Measurements from ENCODE around the gene ITM2B. TPM values are rescaled to one million over a fixed set of nuclear protein-coding genes. Genes with fewer than 3 reads are reported as not detected.
A peak's percentile ranks its signal among the peaks of the same experiment; 100 is the strongest.
"Not testable (repeated sequence)": the region's sequence is repeated elsewhere in the genome, so short reads cannot be mapped to it uniquely, and the experiment has no call there.

The ITM2B gene
- polyA plus RNA-seq, 1 donor from 2014 or later: 538 TPM

GRCh38 chr13:48235341-48236135 is 2.5 kb downstream of the ITM2B start:
- Mint-ChIP-seq H3K4me1 (peaks cover 24 to 47% (median 47%) of the 10 kb centered on the region in 3 donors), H3K9me3 (no peaks in the 10 kb centered on the region), H3K4me3 (peak overlapping the region; percentile 77 to 94 (median 82)), H3K27ac (peak overlapping the region; percentile 11 to 91 (median 85)), H3K36me3 (peaks cover 2% of the 10 kb centered on the region), H3K27me3 (peaks cover 1% of the 10 kb centered on the region)

- peaks cover 2% of the 10 kb centered on the region for H3K36me3 Mint-ChIP-seq
- H3K9me3 Mint-ChIP-seq: no peaks in the 10 kb centered on the region
- H3K27ac Mint-ChIP-seq: peak overlapping the region; percentile 5 to 70 (median 68)
Observed at GRCh38 chr13:48236528-48237353, 3.7 kb downstream of the ITM2B start.

DNA sequence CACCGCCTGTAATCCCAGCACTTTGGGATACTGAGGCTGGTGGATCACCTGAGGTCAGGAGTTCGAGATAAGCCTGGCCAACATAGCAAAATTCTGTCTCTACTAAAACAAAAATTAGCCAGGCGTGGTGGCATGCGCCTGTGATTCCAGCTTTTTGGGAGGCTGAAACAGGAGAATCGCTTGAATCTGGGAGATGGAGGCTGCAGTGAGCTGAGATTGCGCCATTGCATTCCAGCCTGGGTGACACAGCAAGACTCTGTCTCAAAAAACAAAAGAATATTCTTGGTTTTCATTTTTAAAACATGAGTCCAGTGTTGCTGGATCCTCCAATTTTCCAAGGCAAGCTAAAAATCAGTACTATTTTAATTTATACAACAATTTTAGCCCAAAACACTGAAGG is 6.4 kb downstream of the ITM2B start:
- H3K4me1 Mint-ChIP-seq: peaks cover 19 to 52% (median 51%) of the 10 kb centered on the region in 3 donors
- not testable (repeated sequence) for H3K27ac Mint-ChIP-seq, H3K4me3 Mint-ChIP-seq

More at GRCh38 chr13:48236528-48237353, 3.7 kb downstream of the ITM2B start:
- peaks cover 24 to 51% (median 49%) of the 10 kb centered on the region in 3 donors for H3K4me1 Mint-ChIP-seq
- no peaks in the 10 kb centered on the region for H3K27me3 Mint-ChIP-seq
- H3K4me3 Mint-ChIP-seq: peak overlapping the region in 3 of 4 donors; percentile 21 to 94 (median 78)

GRCh38 chr13:48241651-48242050 is 8.6 kb downstream of the ITM2B start:
- no peaks in the 10 kb centered on the region for H3K9me3 Mint-ChIP-seq
- H3K27me3 Mint-ChIP-seq: no peaks in the 10 kb centered on the region
- H3K27ac Mint-ChIP-seq: no peak overlapping the region
- H3K4me1 Mint-ChIP-seq: peaks cover 12 to 39% (median 38%) of the 10 kb centered on the region in 3 donors
- H3K36me3 Mint-ChIP-seq: peaks cover 2% of the 10 kb centered on the region
- no peak overlapping the region for H3K4me3 Mint-ChIP-seq

More for the DNA sequence above, 6.4 kb downstream of the ITM2B start:
- not testable (repeated sequence) for H3K9me3 Mint-ChIP-seq, H3K36me3 Mint-ChIP-seq, H3K27me3 Mint-ChIP-seq

DNA sequence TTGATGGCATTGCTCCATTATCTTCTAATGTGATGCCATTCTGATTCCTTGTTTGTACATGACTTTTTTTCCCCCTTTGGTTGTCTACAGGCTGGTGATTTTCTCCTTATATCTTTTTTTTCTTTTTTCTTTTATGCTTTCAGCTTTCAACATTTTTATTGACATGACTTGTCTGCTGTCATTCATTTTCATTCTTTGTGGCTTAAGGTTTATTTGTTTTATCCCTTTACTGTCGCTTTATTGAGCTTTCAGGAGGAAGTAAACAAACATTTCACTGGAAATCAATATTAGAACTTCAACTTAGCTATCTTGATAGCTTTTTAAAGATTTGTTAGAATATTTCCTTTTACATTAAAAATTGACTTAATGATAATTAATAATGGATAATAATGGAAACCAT is 9.7 kb downstream of the ITM2B start:
- Mint-ChIP-seq H3K4me1 (peaks cover 8 to 29% (median 28%) of the 10 kb centered on the region in 3 donors), H3K4me3 (no peak overlapping the region), H3K9me3 (no peaks in the 10 kb centered on the region), H3K27me3 (no peaks in the 10 kb centered on the region), H3K36me3 (peaks cover 2% of the 10 kb centered on the region), H3K27ac (peak overlapping the region in 1 of 3 donors; percentile 55)

- Mint-ChIP-seq H3K9me3 (no peaks in the 10 kb centered on the region), H3K27me3 (no peaks in the 10 kb centered on the region), H3K27ac (no peak overlapping the region), H3K4me3 (no peak overlapping the region), H3K4me1 (peaks cover 12 to 33% (median 31%) of the 10 kb centered on the region in 3 donors), H3K36me3 (peaks cover 8% of the 10 kb centered on the region)
Observed at GRCh38 chr13:48244159-48244558, 11.2 kb downstream of the ITM2B start.

GRCh38 chr13:48246102-48246501 is 13.1 kb downstream of the ITM2B start:
- no peaks in the 10 kb centered on the region for H3K27me3 Mint-ChIP-seq
- H3K9me3 Mint-ChIP-seq: no peaks in the 10 kb centered on the region
- H3K36me3 Mint-ChIP-seq: peaks cover 7% of the 10 kb centered on the region
- H3K27ac Mint-ChIP-seq: peak overlapping the region in 1 of 3 donors; percentile 6
- peaks cover 16 to 29% (median 27%) of the 10 kb centered on the region in 3 donors for H3K4me1 Mint-ChIP-seq
- no peak overlapping the region for H3K4me3 Mint-ChIP-seq

- peaks cover 11 to 31% (median 17%) of the 10 kb centered on the region in 3 donors for H3K4me1 Mint-ChIP-seq
- H3K27ac Mint-ChIP-seq: peak overlapping the region in 1 of 3 donors; percentile 7
- H3K9me3 Mint-ChIP-seq: no peaks in the 10 kb centered on the region
- peak overlapping the region in 1 of 4 donors; percentile 3 for H3K4me3 Mint-ChIP-seq
- H3K36me3 Mint-ChIP-seq: peaks cover 7% of the 10 kb centered on the region
- H3K27me3 Mint-ChIP-seq: no peaks in the 10 kb centered on the region
Observed at GRCh38 chr13:48249018-48249417, 16.0 kb downstream of the ITM2B start.

GRCh38 chr13:48251611-48252081 is 18.6 kb downstream of the ITM2B start:
- no peak overlapping the region for H3K4me3 Mint-ChIP-seq

DNA sequence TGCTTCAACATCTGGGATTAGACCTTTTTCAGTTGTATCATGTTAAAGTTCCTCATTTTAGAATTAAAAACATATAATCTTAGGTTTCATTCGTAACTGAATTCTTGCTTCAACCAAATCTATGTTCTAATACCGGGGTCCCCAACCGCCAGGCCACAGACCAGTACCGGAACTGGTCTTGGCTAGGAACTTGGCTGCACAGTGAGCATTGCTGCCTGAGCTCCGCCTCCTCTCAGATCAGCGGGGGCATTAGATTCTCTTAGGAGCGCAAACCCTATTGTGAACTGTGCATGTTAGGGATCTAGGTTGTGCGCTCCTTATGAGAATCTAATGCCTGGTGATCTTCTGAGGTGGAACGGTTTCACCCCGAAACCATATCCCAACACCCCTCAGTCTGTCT is 19.2 kb downstream of the ITM2B start:
- Mint-ChIP-seq H3K27ac (peak overlapping the region in 1 of 3 donors; percentile 59), H3K27me3 (no peaks in the 10 kb centered on the region), H3K4me3 (no peak overlapping the region), H3K36me3 (peaks cover 7% of the 10 kb centered on the region), H3K9me3 (no peaks in the 10 kb centered on the region), H3K4me1 (peaks cover 9 to 22% (median 13%) of the 10 kb centered on the region in 3 donors)

More at GRCh38 chr13:48251611-48252081, 18.6 kb downstream of the ITM2B start:
- Mint-ChIP-seq H3K27ac (peak overlapping the region in 2 of 3 donors; percentile 21 to 59), H3K27me3 (no peaks in the 10 kb centered on the region), H3K9me3 (no peaks in the 10 kb centered on the region), H3K4me1 (peaks cover 9 to 22% (median 11%) of the 10 kb centered on the region in 3 donors), H3K36me3 (peaks cover 7% of the 10 kb centered on the region)

DNA sequence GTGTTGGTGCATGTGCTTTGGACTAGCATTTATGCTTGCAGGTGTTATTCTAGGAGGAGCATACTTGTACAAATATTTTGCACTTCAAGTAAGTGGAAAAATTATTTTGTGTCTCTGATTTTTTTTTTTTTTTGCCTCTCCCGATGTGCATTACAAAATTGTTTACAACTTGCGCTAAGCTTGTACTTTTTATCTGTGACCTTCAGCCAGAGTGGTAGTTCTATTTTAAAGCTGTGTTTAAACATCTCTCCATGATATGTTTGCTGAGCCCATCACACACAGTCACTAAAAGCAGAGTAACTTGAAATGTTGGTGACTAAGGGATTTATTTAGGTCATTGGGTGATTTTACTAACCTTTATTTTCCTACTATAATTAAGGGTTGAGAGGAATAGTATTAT is 20.8 kb downstream of the ITM2B start:
- peaks cover 8 to 19% (median 10%) of the 10 kb centered on the region in 3 donors for H3K4me1 Mint-ChIP-seq
- H3K4me3 Mint-ChIP-seq: no peak overlapping the region
- no peak overlapping the region for H3K27ac Mint-ChIP-seq
- no peaks in the 10 kb centered on the region for H3K9me3 Mint-ChIP-seq
- H3K36me3 Mint-ChIP-seq: peaks cover 8% of the 10 kb centered on the region
- no peaks in the 10 kb centered on the region for H3K27me3 Mint-ChIP-seq

GRCh38 chr13:48255090-48255489 is 22.1 kb downstream of the ITM2B start:
- Mint-ChIP-seq H3K4me1 (peaks cover 2 to 13% (median 5%) of the 10 kb centered on the region in 3 donors), H3K27me3 (no peaks in the 10 kb centered on the region), H3K36me3 (peaks cover 11% of the 10 kb centered on the region), H3K27ac (no peak overlapping the region), H3K9me3 (no peaks in the 10 kb centered on the region), H3K4me3 (no peak overlapping the region)

DNA sequence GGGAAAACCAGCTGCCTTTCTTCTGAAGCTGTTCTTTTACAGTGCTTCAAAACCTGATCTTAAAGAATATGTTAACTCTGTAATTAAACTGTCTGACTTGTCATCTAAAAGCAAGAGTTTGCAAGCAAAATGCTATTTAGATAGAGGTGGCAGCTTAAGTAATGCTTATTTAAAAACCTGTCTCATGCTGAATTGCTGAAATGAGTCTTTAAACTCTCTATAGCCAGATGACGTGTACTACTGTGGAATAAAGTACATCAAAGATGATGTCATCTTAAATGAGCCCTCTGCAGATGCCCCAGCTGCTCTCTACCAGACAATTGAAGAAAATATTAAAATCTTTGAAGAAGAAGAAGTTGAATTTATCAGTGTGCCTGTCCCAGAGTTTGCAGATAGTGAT is 22.9 kb downstream of the ITM2B start:
- Mint-ChIP-seq H3K4me3 (no peak overlapping the region), H3K27ac (peak overlapping the region in 1 of 3 donors; percentile 16), H3K9me3 (no peaks in the 10 kb centered on the region), H3K36me3 (peaks cover 11% of the 10 kb centered on the region), H3K4me1 (peaks cover 0 to 13% (median 5%) of the 10 kb centered on the region in 3 donors), H3K27me3 (no peaks in the 10 kb centered on the region)

DNA sequence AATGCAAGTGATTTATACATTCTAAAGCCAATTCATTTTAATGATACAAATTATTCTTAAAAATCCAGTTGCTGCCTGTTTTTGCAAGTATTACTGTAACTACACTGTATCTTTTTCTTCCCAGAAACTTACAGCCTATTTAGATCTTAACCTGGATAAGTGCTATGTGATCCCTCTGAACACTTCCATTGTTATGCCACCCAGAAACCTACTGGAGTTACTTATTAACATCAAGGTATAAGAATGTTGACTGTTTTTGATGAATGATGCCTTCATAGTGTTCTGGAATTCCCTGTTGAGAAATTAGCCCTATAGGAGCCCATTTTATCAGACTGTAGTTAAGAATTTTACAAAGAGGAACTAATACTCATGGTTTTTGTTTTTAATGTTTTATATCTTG is 25.0 kb downstream of the ITM2B start:
- no peaks in the 10 kb centered on the region for H3K27me3 Mint-ChIP-seq
- no peak overlapping the region for H3K27ac Mint-ChIP-seq
- H3K36me3 Mint-ChIP-seq: peaks cover 25% of the 10 kb centered on the region
- no peaks in the 10 kb centered on the region for H3K9me3 Mint-ChIP-seq
- no peak overlapping the region for H3K4me3 Mint-ChIP-seq
- H3K4me1 Mint-ChIP-seq: peaks cover 4 to 12% (median 11%) of the 10 kb centered on the region in 3 donors

DNA sequence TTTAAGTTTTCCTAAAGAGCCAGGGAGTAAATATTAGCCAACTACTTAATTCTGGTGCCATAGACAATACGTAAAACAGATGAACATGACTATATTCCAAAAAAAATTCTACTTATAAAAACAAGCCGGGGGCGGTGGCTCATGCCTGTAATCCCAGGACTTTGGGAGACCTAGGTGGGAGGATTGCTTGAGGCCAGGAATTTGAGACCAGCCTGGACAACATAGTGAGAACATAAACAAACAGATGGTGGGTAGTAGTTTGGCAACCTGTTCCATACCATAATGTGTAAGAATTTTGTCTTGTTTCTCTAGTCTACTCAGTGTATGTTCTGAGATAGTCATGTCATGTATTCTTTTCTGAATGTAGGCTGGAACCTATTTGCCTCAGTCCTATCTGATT is 25.4 kb downstream of the ITM2B start:
- H3K36me3 Mint-ChIP-seq: peaks cover 27% of the 10 kb centered on the region
- H3K27me3 Mint-ChIP-seq: no peaks in the 10 kb centered on the region
- no peak overlapping the region for H3K4me3 Mint-ChIP-seq
- peak overlapping the region in 1 of 3 donors; percentile 9 for H3K27ac Mint-ChIP-seq
- no peaks in the 10 kb centered on the region for H3K9me3 Mint-ChIP-seq
- peaks cover 8 to 16% (median 16%) of the 10 kb centered on the region in 3 donors for H3K4me1 Mint-ChIP-seq
